Keratinocyte (primary cell): ENCODE results near the gene KDM4B.

Experiments
- CTCF ChIP-seq, 3 experiments: IDR thresholded peaks in 1 of 3; conservative IDR thresholded peaks in 1 of 3; optimal IDR thresholded peaks in 1 of 3; 2 replicates in 2 of 3; 3 replicates in 1 of 3; pipeline versions ENCODE3 to v1.5.1; 2011; ENCODE audit warnings: low read length in 3 of 3, mild to moderate bottlenecking in 3 of 3, moderate library complexity in 2 of 3, control low read depth in 1 of 3, inconsistent platforms in 1 of 3; ENCODE audit not compliant: insufficient read depth in 2 of 3; ENCODE audit errors: extremely low read depth in 1 of 3
- EZH2 ChIP-seq: IDR thresholded peaks from one replicate; pipeline ENCODE4 v1.6.1; 2012; ENCODE audit warnings: inconsistent platforms, mild to moderate bottlenecking, low read length, moderate library complexity

- no peak for TF ChIP-seq CTCF (optimal IDR thresholded peaks at IDR 0.05 in 1 of 3, IDR thresholded peaks at IDR 0.05 in 1 of 3, conservative IDR thresholded peaks at IDR 0.05 in 1 of 3; ENCODE audit: extremely low read depth in 1 of 3, insufficient read depth in 2 of 3, low read length in 3 of 3)
- TF ChIP-seq EZH2, result no peak
These were observed 120.4 kb downstream of the KDM4B start for GRCh38 chr19:5089283-5089682.
